ENCODE measurements around the gene PARVG. TPM values are rescaled to one million over a fixed set of nuclear protein-coding genes. Genes with fewer than 3 reads are reported as not detected.

Gene PARVG
- total RNA-seq, 4 donors from 2014 or later, result 18.4 to 304 (median 33.8) TPM

DNA sequence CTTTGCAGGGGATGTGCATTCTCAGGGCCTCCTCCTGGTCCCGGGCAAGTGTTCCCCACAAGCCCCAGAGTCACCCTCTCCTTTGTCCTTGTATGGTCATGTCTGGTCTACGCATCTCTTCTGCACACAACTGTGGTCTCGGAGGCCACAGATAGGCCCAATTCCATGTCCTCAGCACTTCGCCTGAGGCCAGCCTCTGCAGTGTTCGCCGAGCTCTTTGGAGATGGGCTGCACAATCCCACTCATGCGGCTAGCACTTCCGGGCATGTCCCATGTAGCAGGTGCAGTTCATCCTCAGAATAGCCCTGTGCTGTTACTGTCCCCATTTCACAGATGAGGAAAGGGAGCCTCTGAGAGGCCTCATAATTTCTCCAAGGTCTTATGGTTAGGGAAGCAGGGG lies 7.6 kb downstream of the PARVG start:
- H3K4me1 ChIP-seq, result peaks cover 0 to 5% (median 0%) of the 10 kb centered on the region in 4 donors
- H3K27me3 ChIP-seq, result no peaks in the 10 kb centered on the region
- no peak for DNase-seq
- no peak overlapping the region for H3K4me3 ChIP-seq
- no peaks in the 10 kb centered on the region for H3K36me3 ChIP-seq
- H3K9me3 ChIP-seq, result no peaks in the 10 kb centered on the region
- no peak for TF ChIP-seq POLR2A (IDR thresholded peaks at IDR 0.05)
- no peak overlapping the region for H3K27ac ChIP-seq

DNA sequence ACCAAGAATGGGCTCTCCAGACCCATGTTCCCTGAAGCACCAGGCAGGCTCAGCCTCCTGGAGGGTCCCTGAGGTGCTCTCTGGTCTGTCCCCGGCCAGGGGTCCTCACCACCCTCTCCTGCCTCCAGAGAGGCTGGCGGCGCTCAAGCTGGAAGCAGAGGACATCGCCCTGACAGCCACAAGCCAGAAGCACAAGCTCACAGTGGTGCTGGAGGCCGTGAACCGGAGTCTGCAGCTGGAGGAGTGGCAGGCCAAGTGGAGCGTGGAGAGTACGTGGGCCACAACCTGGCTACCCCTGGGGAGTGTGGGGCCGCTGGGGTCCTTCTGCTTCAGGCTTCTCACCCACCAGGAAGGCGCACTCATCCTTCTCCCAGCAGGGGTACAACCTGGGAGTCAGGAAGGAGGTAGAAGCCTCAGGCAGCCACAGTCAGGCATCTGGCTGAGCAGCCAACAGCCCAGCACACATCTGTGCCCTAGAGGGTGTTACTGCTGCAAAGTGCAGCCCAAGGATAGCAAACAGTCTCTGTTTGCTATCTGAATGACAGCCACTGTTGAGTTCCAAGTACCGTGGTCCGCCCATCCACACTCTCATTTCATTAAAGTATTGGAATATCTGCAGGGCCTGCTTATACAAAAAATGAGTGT lies 8.4 kb downstream of the PARVG start:
- Histone ChIP-seq H3K27ac (no peak overlapping the region), H3K4me1 (peaks cover 0 to 5% (median 0%) of the 10 kb centered on the region in 4 donors), H3K9me3 (no peaks in the 10 kb centered on the region), H3K27me3 (no peaks in the 10 kb centered on the region), H3K36me3 (no peaks in the 10 kb centered on the region), H3K4me3 (no peak overlapping the region)
- TF ChIP-seq, protein P1, sequence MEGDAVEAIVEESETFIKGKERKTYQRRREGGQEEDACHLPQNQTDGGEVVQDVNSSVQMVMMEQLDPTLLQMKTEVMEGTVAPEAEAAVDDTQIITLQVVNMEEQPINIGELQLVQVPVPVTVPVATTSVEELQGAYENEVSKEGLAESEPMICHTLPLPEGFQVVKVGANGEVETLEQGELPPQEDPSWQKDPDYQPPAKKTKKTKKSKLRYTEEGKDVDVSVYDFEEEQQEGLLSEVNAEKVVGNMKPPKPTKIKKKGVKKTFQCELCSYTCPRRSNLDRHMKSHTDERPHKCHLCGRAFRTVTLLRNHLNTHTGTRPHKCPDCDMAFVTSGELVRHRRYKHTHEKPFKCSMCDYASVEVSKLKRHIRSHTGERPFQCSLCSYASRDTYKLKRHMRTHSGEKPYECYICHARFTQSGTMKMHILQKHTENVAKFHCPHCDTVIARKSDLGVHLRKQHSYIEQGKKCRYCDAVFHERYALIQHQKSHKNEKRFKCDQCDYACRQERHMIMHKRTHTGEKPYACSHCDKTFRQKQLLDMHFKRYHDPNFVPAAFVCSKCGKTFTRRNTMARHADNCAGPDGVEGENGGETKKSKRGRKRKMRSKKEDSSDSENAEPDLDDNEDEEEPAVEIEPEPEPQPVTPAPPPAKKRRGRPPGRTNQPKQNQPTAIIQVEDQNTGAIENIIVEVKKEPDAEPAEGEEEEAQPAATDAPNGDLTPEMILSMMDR (IDR thresholded peaks at IDR 0.05), result no peak
- no peak for TF ChIP-seq POLR2A (IDR thresholded peaks at IDR 0.05)
- peak in 1 of 3 donors; percentile 31 for DNase-seq

DNA sequence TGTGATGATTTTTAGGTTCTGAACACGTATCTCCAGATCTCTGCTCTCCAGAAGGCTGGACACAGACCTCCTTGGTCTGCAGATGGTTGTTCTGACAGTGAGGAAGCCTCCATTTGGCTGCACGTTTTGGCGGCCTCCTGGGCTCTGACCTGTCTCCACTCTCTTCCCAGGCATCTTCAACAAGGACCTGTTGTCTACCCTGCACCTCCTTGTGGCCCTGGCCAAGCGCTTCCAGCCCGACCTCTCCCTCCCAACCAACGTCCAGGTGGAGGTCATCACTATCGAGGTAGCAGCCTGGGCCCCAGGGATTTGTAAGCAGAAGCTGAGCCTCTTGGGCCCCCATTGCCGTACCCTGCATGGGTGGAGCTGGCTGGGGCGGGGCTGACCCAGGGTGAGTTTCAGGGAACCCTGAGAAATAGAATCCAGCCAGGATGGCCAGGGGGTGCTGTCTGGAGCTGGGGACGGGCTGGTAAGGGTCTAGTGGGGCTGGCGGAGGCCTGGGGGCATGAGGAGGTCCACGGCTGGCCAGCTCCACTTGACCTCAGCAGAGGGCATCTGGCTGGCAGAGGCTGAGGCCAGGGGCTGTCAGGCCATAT lies 9.8 kb downstream of the PARVG start:
- Histone ChIP-seq H3K4me3 (no peak overlapping the region), H3K9me3 (no peaks in the 10 kb centered on the region), H3K36me3 (no peaks in the 10 kb centered on the region), H3K27ac (no peak overlapping the region), H3K27me3 (no peaks in the 10 kb centered on the region), H3K4me1 (peaks cover 0 to 5% (median 0%) of the 10 kb centered on the region in 4 donors)
- DNase-seq, result no peak
- TF ChIP-seq POLR2A (IDR thresholded peaks at IDR 0.05), result no peak
- TF ChIP-seq, protein P1 (IDR thresholded peaks at IDR 0.05), result no peak

DNA sequence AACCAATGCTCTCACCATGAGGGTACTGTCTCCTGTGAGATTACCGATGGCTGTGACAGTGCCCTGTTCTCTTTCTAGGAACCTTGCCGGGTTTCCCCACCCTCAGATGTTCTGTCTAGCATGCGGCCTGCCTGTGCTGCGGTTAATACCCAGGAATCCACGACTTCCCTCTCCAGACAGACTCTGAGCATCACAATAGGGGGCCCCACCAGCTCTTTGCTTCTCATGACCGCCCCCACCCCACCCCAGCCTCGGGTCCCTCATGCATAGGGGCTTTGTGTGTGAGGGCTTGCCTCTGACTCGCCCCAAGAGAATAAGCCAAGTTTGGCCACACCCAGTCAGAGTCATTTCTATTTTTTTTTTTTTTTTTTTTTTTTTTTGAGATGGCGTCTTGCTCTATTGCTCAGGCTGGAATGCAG lies 10.3 kb downstream of the PARVG start:
- Histone ChIP-seq H3K27me3 (no peaks in the 10 kb centered on the region), H3K4me1 (peaks cover 0 to 5% (median 0%) of the 10 kb centered on the region in 4 donors), H3K9me3 (no peaks in the 10 kb centered on the region), H3K27ac (no peak overlapping the region), H3K4me3 (no peak overlapping the region), H3K36me3 (no peaks in the 10 kb centered on the region)
- DNase-seq, result peak in 2 of 3 donors; percentile 23 to 36
- TF ChIP-seq POLR2A (IDR thresholded peaks at IDR 0.05), result no peak
- TF ChIP-seq, protein P1 (IDR thresholded peaks at IDR 0.05), result no peak

DNA sequence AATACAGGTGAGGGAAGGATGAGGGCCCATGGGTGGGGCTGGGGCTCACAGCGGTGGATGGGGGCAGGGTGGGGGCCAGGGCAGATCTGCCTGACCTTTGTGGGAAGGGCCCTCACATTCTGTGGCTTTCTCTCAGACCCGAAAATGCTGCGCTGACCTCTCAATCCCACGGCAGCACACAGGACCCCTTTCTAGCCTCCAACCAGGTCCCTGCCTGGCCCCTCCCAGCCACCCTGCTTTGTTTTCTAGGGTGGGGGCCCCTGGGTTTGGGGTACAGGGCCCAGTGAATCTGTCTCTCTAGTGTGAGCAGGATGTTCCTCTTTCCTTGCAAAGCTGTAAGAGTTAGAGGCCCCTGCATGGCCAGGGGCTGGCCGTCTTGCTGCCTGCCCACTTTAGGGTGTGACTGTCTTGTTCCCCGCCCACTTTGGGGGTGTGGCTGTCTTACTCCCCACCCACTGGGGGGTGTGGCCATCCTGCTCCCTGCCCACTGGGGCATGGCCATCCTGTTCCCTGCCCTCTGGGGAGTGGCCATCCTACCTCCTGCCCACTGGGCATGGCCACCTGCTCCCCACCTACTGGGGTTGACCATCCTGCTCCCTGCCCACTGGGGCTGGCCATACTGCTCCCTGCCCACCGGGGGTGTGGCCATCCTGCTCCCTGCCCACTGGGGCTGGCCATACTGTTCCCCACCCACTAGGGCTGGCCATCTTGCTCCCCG lies 11.5 kb downstream of the PARVG start:
- Histone ChIP-seq H3K27ac (no peak overlapping the region), H3K4me3 (no peak overlapping the region), H3K4me1 (peaks cover 0 to 5% (median 0%) of the 10 kb centered on the region in 4 donors), H3K36me3 (no peaks in the 10 kb centered on the region), H3K9me3 (no peaks in the 10 kb centered on the region), H3K27me3 (no peaks in the 10 kb centered on the region)
- DNase-seq, result no peak
- TF ChIP-seq, protein P1 (IDR thresholded peaks at IDR 0.05), result no peak
- no peak for TF ChIP-seq POLR2A (IDR thresholded peaks at IDR 0.05)
